ENCODE results near the gene TIGIT. TPM values are rescaled to one million over a fixed set of nuclear protein-coding genes. Genes with fewer than 3 reads are reported as not detected.

Gene TIGIT
- polyA plus RNA-seq, 1 donor from 2014 or later = 1.1 TPM

DNA sequence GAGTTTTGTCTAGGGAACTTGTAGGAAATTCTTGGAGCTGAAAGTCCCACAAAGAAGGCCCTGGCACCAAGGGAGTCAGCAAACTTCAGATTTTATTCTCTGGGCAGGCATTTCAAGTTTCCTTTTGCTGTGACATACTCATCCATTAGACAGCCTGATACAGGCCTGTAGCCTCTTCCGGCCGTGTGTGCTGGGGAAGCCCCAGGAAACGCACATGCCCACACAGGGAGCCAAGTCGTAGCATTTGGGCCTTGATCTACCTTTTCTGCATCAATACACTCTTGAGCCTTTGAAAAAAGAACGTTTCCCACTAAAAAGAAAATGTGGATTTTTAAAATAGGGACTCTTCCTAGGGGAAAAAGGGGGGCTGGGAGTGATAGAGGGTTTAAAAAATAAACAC is 15.0 kb downstream of the TIGIT start:
- Histone ChIP-seq H3K9me3 (ENCODE audit: low read length) (no peaks in the 10 kb centered on the region), H3K27ac (ENCODE audit: low read length) (no peak overlapping the region), H2AFZ (ENCODE audit: low read depth, low read length) (no peak overlapping the region), H4K20me1 (ENCODE audit: insufficient read depth) (no peaks in the 10 kb centered on the region), H3K36me3 (ENCODE audit: insufficient read depth, low read length) (no peaks in the 10 kb centered on the region), H3K9ac (ENCODE audit: low read length) (no peak overlapping the region), H3K4me2 (ENCODE audit: low read length) (no peak overlapping the region), H3K4me3 (ENCODE audit: low read length) (no peak overlapping the region), H3K9me2 (ENCODE audit: insufficient read depth, low read length) (no peaks in the 10 kb centered on the region), H3K79me2 (replicated peaks; ENCODE audit: insufficient read depth, low read length) (no peaks in the 10 kb centered on the region), H3F3A (ENCODE audit: insufficient read depth, low read length, poor library complexity, severe bottlenecking) (no peaks in the 10 kb centered on the region), H3K27me3 (ENCODE audit: insufficient read depth, low read depth, low read length) (no peaks in the 10 kb centered on the region)
- TF ChIP-seq MXI1 (conservative IDR thresholded peaks at IDR 0.05; ENCODE audit: poor library complexity, severe bottlenecking) (no peak), EP300 (conservative IDR thresholded peaks at IDR 0.05; ENCODE audit: poor library complexity, severe bottlenecking) (no peak), REST (IDR thresholded peaks at IDR 0.05; ENCODE audit: borderline replicate concordance) (no peak), CTCF (IDR thresholded peaks at IDR 0.05; ENCODE audit: poor library complexity, severe bottlenecking) (no peak), EZH2 (IDR thresholded peaks at IDR 0.05; ENCODE audit: borderline replicate concordance, insufficient read depth, low read length, poor library complexity, severe bottlenecking) (no peak), SMC3 (conservative IDR thresholded peaks at IDR 0.05; ENCODE audit: poor library complexity) (no peak), RAD21 (conservative IDR thresholded peaks at IDR 0.05) (no peak), POLR2AphosphoS5 (IDR thresholded peaks at IDR 0.05) (no peak), TAF1 (IDR thresholded peaks at IDR 0.05; ENCODE audit: low read depth) (no peak)

DNA sequence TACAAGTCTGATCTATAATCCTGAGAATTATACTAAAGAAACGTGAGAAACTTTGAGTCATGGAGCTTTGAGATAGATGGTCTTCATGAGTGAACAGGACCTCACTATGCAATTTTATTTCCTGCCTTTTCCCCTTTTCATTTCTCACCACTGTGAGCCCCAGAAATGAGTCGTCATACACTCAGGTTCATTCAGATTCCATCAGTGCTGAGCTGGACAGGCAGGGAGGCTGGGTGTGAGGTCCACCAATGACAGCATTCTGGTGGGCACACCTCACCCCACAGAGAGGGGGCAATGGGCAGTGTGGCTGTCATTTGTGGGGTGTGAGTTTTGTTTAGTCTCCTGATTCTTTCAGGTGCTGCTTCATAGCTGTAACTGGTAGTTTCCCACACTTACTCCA is 16.9 kb downstream of the TIGIT start:
- Histone ChIP-seq H3K9me2 (ENCODE audit: insufficient read depth, low read length) (no peaks in the 10 kb centered on the region), H3F3A (ENCODE audit: insufficient read depth, low read length, poor library complexity, severe bottlenecking) (no peaks in the 10 kb centered on the region), H3K9ac (ENCODE audit: low read length) (no peak overlapping the region), H3K79me2 (replicated peaks; ENCODE audit: insufficient read depth, low read length) (no peaks in the 10 kb centered on the region), H4K20me1 (ENCODE audit: insufficient read depth) (no peaks in the 10 kb centered on the region), H3K36me3 (ENCODE audit: insufficient read depth, low read length) (no peaks in the 10 kb centered on the region), H3K27me3 (ENCODE audit: insufficient read depth, low read depth, low read length) (no peaks in the 10 kb centered on the region), H3K9me3 (ENCODE audit: low read length) (no peaks in the 10 kb centered on the region), H3K4me2 (ENCODE audit: low read length) (no peak overlapping the region), H2AFZ (ENCODE audit: low read depth, low read length) (no peak overlapping the region), H3K27ac (ENCODE audit: low read length) (no peak overlapping the region), H3K4me3 (ENCODE audit: low read length) (no peak overlapping the region)
- no peak for TF ChIP-seq POLR2AphosphoS5 (IDR thresholded peaks at IDR 0.05)
- TF ChIP-seq EP300 (conservative IDR thresholded peaks at IDR 0.05; ENCODE audit: poor library complexity, severe bottlenecking) = no peak
- no peak for TF ChIP-seq CTCF (IDR thresholded peaks at IDR 0.05; ENCODE audit: poor library complexity, severe bottlenecking)
- no peak for TF ChIP-seq REST (IDR thresholded peaks at IDR 0.05; ENCODE audit: borderline replicate concordance)
- no peak for TF ChIP-seq MXI1 (conservative IDR thresholded peaks at IDR 0.05; ENCODE audit: poor library complexity, severe bottlenecking)
- TF ChIP-seq EZH2 (IDR thresholded peaks at IDR 0.05; ENCODE audit: borderline replicate concordance, insufficient read depth, low read length, poor library complexity, severe bottlenecking) = no peak
- no peak for TF ChIP-seq RAD21 (conservative IDR thresholded peaks at IDR 0.05)
- TF ChIP-seq SMC3 (conservative IDR thresholded peaks at IDR 0.05; ENCODE audit: poor library complexity) = no peak
- TF ChIP-seq TAF1 (IDR thresholded peaks at IDR 0.05; ENCODE audit: low read depth) = no peak

All from neural cell (in vitro differentiated cells).